Adrenal gland (tissue), 5 donors: ENCODE data around the gene SH3BP2.

Source experiments
- POLR2A ChIP-seq, 2 donors: fragments of 450-650 bp; IDR thresholded peaks; one replicate each; pipeline ENCODE4 v1.6.1; 2017; ENCODE audit warnings: antibody characterized with exemption in 2 of 2, mild to moderate bottlenecking in 2 of 2, moderate library complexity in 1 of 2
- TF ChIP-seq, protein P1 (sequence below), 6 experiments: fragments of 450-650 bp in 4 of 6; fragments of 200-600 bp in 2 of 6; sonication (generic) in 1 of 6; IDR thresholded peaks; 1 replicate in 5 of 6; 2 replicates in 1 of 6; pipeline versions ENCODE4 v1.5.1 to v1.8.0; 2016 to 2021; ENCODE audit warnings: antibody characterized with exemption in 6 of 6, mild to moderate bottlenecking in 2 of 6, moderate library complexity in 1 of 6
- donor health status: DM: no; HTN: no; CAD: no.

- no peak for TF ChIP-seq POLR2A (IDR thresholded peaks at IDR 0.05)
- TF ChIP-seq, protein P1, sequence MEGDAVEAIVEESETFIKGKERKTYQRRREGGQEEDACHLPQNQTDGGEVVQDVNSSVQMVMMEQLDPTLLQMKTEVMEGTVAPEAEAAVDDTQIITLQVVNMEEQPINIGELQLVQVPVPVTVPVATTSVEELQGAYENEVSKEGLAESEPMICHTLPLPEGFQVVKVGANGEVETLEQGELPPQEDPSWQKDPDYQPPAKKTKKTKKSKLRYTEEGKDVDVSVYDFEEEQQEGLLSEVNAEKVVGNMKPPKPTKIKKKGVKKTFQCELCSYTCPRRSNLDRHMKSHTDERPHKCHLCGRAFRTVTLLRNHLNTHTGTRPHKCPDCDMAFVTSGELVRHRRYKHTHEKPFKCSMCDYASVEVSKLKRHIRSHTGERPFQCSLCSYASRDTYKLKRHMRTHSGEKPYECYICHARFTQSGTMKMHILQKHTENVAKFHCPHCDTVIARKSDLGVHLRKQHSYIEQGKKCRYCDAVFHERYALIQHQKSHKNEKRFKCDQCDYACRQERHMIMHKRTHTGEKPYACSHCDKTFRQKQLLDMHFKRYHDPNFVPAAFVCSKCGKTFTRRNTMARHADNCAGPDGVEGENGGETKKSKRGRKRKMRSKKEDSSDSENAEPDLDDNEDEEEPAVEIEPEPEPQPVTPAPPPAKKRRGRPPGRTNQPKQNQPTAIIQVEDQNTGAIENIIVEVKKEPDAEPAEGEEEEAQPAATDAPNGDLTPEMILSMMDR (IDR thresholded peaks at IDR 0.05) = no peak
These were observed 37.1 kb downstream of the SH3BP2 start for GRCh38 chr4:2829933-2830451.
